HepG2 (cell line): ENCODE data around the gene NEURL3. TPM values are rescaled to one million over a fixed set of nuclear protein-coding genes. Genes with fewer than 3 reads are reported as not detected.

Experiments
- CBFB ChIP-seq: sonication (generic); formaldehyde crosslinking; IDR thresholded peaks from 2 replicates; pipeline ENCODE4 v1.4.0; 2020; ENCODE audit warnings: missing genetic modification reagents
- IKZF4 ChIP-seq: sonication (generic); formaldehyde crosslinking; IDR thresholded peaks from 2 replicates; pipeline ENCODE4 v1.5.1; 2020; ENCODE audit warnings: borderline replicate concordance, mild to moderate bottlenecking, low read depth, missing genetic modification reagents; ENCODE audit errors: not compliant biosample characterization
- KAT8 ChIP-seq: IDR thresholded peaks from 2 replicates; pipeline ENCODE4 v1.6.1; 2016; ENCODE audit warnings: missing genetic modification reagents, missing compliant biosample characterization
- MAFG ChIP-seq: sonication (generic); formaldehyde crosslinking; IDR thresholded peaks from 2 replicates; pipeline ENCODE4 v1.5.1; 2020; ENCODE audit warnings: mild to moderate bottlenecking, missing genetic modification reagents
- PHF8 ChIP-seq: sonication (generic); formaldehyde crosslinking; IDR thresholded peaks from 2 replicates; pipeline ENCODE4 v1.5.0; 2020; ENCODE audit warnings: missing genetic modification reagents
- TCF7L2 ChIP-seq: IDR thresholded peaks from 2 replicates; pipeline ENCODE4 v1.6.1; 2011; ENCODE audit warnings: mild to moderate bottlenecking, low read depth, low read length, moderate library complexity
- TGIF2 ChIP-seq: IDR thresholded peaks from 2 replicates; pipeline ENCODE4 v1.6.1; 2016; ENCODE audit warnings: control low read depth, missing compliant biosample characterization
- WIZ ChIP-seq: sonication (generic); formaldehyde crosslinking; IDR thresholded peaks from 2 replicates; pipeline ENCODE4 v1.5.1; 2020; ENCODE audit warnings: mild to moderate bottlenecking, missing genetic modification reagents
- ZNF207 ChIP-seq: fragments of 450-650 bp; IDR thresholded peaks from 2 replicates; pipeline ENCODE4 v1.6.1; 2016; ENCODE audit warnings: antibody characterized with exemption, borderline replicate concordance
- polyA plus RNA-seq, 8 experiments: library from polyadenylated mRNA; depleted of rRNA in 3 of 8; stranded (reverse) in 7 of 8; unstranded in 1 of 8; fragments of >200 nt; fragmentation: Illumina TruSeq in 4 of 8; extraction: Trizol in 4 of 8; gene quantifications; 2 replicates each; pipeline versions ENCODE4 v1.2.1 to v1.2.3, GENCODE V29; 2011 to 2016; ENCODE audit warnings: low read depth in 4 of 8, missing spikeins in 1 of 8, mixed read lengths in 1 of 8; ENCODE audit not compliant: insufficient read depth in 1 of 8
- total RNA-seq, 5 experiments: library from RNA; depleted of rRNA; stranded (reverse); fragments of >200 nt; fragmentation: Illumina TruSeq; extraction: Trizol; gene quantifications; 2 replicates each; pipeline ENCODE4 v1.2.3, GENCODE V29; 2016; ENCODE audit warnings: low read depth in 1 of 5
- TF ChIP-seq, protein P1 (sequence below): sonication (generic); formaldehyde crosslinking; conservative IDR thresholded peaks from 2 replicates; pipeline ENCODE4 v1.4.0; 2020; ENCODE audit warnings: mild to moderate bottlenecking, missing genetic modification reagents, moderate library complexity
- TF ChIP-seq, protein P2 (sequence below): sonication (generic); formaldehyde crosslinking; IDR thresholded peaks from 2 replicates; pipeline ENCODE4 v1.5.0; 2020; ENCODE audit warnings: mild to moderate bottlenecking, missing genetic modification reagents, borderline replicate concordance
- TF ChIP-seq, protein P3 (sequence below): sonication (generic); formaldehyde crosslinking; IDR thresholded peaks from 2 replicates; pipeline ENCODE4 v1.4.0; 2020; ENCODE audit warnings: mild to moderate bottlenecking, missing genetic modification reagents
- TF ChIP-seq, protein P4 (sequence below): sonication (generic); formaldehyde crosslinking; IDR thresholded peaks from 2 replicates; pipeline ENCODE4 v1.9.0; 2021; ENCODE audit warnings: missing genetic modification reagents, borderline replicate concordance

The NEURL3 gene
- total and polyA plus RNA-seq, 2 of the 13 experiments (the other 11 are each of a cell fraction or from before 2014, with no cell fraction given) = 0.16 to 1.2 TPM

DNA sequence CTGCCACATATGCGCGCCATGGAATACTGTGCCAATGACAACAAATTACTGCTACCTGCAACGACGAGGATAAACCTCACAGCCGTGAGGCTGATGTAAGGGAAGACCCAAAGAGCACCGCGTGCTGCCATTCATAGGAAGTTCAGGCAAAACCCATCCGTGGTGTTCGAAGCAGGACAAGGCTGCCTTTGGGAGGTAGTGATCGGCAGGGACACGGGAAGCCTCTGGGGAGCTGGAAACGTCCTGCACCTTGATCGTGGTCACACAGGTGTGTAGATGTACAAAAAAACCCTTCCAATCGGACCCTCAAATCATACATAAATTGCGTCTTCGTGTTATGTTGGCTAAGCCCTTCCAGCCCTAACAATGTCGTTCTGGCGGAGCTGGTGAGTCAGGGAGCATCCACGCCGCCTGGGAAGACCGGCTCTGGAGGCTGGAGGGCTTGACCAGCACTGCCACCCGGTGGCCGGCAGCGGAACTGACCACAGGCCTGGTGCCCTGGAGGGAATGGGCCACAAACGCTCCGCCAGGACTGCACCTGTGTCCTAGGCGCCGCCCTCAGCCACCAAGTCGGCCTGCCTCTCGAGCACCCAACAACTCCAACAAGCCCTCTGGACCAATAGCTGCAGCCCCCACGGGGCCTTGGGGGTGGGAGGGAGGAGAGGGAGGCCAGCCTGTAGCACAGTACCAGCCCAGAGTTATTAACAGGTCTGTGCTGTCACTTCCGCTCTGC lies 4.1 kb upstream of the NEURL3 start (continued):
- TF ChIP-seq CBFB (CRISPR knock-in tag) (peak; percentile 94), WIZ (CRISPR knock-in tag) (no peak), TCF7L2 (no peak), TGIF2 (CRISPR knock-in tag) (no peak), PHF8 (CRISPR knock-in tag) (no peak), MAFG (CRISPR knock-in tag) (no peak), KAT8 (no peak), ZNF207 (no peak), IKZF4 (CRISPR knock-in tag) (no peak)
- TF ChIP-seq, protein P1, sequence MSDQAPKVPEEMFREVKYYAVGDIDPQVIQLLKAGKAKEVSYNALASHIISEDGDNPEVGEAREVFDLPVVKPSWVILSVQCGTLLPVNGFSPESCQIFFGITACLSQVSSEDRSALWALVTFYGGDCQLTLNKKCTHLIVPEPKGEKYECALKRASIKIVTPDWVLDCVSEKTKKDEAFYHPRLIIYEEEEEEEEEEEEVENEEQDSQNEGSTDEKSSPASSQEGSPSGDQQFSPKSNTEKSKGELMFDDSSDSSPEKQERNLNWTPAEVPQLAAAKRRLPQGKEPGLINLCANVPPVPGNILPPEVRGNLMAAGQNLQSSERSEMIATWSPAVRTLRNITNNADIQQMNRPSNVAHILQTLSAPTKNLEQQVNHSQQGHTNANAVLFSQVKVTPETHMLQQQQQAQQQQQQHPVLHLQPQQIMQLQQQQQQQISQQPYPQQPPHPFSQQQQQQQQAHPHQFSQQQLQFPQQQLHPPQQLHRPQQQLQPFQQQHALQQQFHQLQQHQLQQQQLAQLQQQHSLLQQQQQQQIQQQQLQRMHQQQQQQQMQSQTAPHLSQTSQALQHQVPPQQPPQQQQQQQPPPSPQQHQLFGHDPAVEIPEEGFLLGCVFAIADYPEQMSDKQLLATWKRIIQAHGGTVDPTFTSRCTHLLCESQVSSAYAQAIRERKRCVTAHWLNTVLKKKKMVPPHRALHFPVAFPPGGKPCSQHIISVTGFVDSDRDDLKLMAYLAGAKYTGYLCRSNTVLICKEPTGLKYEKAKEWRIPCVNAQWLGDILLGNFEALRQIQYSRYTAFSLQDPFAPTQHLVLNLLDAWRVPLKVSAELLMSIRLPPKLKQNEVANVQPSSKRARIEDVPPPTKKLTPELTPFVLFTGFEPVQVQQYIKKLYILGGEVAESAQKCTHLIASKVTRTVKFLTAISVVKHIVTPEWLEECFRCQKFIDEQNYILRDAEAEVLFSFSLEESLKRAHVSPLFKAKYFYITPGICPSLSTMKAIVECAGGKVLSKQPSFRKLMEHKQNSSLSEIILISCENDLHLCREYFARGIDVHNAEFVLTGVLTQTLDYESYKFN (CRISPR knock-in tag) = no peak
- TF ChIP-seq, protein P2, sequence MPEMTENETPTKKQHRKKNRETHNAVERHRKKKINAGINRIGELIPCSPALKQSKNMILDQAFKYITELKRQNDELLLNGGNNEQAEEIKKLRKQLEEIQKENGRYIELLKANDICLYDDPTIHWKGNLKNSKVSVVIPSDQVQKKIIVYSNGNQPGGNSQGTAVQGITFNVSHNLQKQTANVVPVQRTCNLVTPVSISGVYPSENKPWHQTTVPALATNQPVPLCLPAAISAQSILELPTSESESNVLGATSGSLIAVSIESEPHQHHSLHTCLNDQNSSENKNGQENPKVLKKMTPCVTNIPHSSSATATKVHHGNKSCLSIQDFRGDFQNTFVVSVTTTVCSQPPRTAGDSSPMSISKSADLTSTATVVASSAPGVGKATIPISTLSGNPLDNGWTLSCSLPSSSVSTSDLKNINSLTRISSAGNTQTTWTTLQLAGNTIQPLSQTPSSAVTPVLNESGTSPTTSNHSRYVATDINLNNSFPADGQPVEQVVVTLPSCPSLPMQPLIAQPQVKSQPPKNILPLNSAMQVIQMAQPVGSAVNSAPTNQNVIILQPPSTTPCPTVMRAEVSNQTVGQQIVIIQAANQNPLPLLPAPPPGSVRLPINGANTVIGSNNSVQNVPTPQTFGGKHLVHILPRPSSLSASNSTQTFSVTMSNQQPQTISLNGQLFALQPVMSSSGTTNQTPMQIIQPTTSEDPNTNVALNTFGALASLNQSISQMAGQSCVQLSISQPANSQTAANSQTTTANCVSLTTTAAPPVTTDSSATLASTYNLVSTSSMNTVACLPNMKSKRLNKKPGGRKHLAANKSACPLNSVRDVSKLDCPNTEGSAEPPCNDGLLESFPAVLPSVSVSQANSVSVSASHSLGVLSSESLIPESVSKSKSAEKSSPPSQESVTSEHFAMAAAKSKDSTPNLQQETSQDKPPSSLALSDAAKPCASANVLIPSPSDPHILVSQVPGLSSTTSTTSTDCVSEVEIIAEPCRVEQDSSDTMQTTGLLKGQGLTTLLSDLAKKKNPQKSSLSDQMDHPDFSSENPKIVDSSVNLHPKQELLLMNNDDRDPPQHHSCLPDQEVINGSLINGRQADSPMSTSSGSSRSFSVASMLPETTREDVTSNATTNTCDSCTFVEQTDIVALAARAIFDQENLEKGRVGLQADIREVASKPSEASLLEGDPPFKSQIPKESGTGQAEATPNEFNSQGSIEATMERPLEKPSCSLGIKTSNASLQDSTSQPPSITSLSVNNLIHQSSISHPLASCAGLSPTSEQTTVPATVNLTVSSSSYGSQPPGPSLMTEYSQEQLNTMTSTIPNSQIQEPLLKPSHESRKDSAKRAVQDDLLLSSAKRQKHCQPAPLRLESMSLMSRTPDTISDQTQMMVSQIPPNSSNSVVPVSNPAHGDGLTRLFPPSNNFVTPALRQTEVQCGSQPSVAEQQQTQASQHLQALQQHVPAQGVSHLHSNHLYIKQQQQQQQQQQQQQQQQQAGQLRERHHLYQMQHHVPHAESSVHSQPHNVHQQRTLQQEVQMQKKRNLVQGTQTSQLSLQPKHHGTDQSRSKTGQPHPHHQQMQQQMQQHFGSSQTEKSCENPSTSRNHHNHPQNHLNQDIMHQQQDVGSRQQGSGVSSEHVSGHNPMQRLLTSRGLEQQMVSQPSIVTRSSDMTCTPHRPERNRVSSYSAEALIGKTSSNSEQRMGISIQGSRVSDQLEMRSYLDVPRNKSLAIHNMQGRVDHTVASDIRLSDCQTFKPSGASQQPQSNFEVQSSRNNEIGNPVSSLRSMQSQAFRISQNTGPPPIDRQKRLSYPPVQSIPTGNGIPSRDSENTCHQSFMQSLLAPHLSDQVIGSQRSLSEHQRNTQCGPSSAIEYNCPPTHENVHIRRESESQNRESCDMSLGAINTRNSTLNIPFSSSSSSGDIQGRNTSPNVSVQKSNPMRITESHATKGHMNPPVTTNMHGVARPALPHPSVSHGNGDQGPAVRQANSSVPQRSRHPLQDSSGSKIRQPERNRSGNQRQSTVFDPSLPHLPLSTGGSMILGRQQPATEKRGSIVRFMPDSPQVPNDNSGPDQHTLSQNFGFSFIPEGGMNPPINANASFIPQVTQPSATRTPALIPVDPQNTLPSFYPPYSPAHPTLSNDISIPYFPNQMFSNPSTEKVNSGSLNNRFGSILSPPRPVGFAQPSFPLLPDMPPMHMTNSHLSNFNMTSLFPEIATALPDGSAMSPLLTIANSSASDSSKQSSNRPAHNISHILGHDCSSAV (CRISPR knock-in tag) = no peak
- TF ChIP-seq, protein P3, sequence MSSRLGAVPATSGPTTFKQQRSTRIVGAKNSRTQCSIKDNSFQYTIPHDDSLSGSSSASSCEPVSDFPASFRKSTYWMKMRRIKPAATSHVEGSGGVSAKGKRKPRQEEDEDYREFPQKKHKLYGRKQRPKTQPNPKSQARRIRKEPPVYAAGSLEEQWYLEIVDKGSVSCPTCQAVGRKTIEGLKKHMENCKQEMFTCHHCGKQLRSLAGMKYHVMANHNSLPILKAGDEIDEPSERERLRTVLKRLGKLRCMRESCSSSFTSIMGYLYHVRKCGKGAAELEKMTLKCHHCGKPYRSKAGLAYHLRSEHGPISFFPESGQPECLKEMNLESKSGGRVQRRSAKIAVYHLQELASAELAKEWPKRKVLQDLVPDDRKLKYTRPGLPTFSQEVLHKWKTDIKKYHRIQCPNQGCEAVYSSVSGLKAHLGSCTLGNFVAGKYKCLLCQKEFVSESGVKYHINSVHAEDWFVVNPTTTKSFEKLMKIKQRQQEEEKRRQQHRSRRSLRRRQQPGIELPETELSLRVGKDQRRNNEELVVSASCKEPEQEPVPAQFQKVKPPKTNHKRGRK (CRISPR knock-in tag) = no peak
- TF ChIP-seq, protein P4, sequence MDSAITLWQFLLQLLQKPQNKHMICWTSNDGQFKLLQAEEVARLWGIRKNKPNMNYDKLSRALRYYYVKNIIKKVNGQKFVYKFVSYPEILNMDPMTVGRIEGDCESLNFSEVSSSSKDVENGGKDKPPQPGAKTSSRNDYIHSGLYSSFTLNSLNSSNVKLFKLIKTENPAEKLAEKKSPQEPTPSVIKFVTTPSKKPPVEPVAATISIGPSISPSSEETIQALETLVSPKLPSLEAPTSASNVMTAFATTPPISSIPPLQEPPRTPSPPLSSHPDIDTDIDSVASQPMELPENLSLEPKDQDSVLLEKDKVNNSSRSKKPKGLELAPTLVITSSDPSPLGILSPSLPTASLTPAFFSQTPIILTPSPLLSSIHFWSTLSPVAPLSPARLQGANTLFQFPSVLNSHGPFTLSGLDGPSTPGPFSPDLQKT (CRISPR knock-in tag) = no peak
